GM21367 (cell line): ENCODE results near the gene OPHN1.
"Not testable (repeated sequence)": the region's sequence is repeated elsewhere in the genome, so short reads cannot be mapped to it uniquely, and the experiment has no call there.

Experiments
- ATAC-seq: cut with Tn5 transposase; IDR thresholded peaks from one replicate; pipeline ENCODE4 v1.9.1; 2021; ENCODE audit not compliant: unreplicated experiment

OPHN1 gene

GRCh38 chrX:68424719-68425118 is 8.6 kb downstream of the OPHN1 start:
- ATAC-seq, result no peak

- no peak for ATAC-seq
Observed at GRCh38 chrX:68422478-68422877, 10.8 kb downstream of the OPHN1 start.

- ATAC-seq, result no peak
Observed at GRCh38 chrX:68421636-68422035, 11.7 kb downstream of the OPHN1 start.

GRCh38 chrX:68420559-68420958 is 12.7 kb downstream of the OPHN1 start:
- ATAC-seq, result no peak

- ATAC-seq, result no peak
Observed at GRCh38 chrX:68419975-68420374, 13.3 kb downstream of the OPHN1 start.

GRCh38 chrX:68417651-68418050 is 15.6 kb downstream of the OPHN1 start:
- no peak for ATAC-seq

GRCh38 chrX:68416592-68416991 is 16.7 kb downstream of the OPHN1 start:
- ATAC-seq, result no peak

GRCh38 chrX:68415316-68415715 is 18.0 kb downstream of the OPHN1 start:
- ATAC-seq, result no peak

GRCh38 chrX:68413254-68413653 is 20.0 kb downstream of the OPHN1 start:
- ATAC-seq, result no peak

GRCh38 chrX:68411729-68412128 is 21.6 kb downstream of the OPHN1 start:
- ATAC-seq, result no peak

- ATAC-seq, result no peak
Observed at GRCh38 chrX:68409194-68409593, 24.1 kb downstream of the OPHN1 start.

GRCh38 chrX:68403522-68403921 is 29.8 kb downstream of the OPHN1 start:
- ATAC-seq, result no peak

GRCh38 chrX:68403038-68403437 is 30.3 kb downstream of the OPHN1 start:
- no peak for ATAC-seq

GRCh38 chrX:68402094-68402493 is 31.2 kb downstream of the OPHN1 start:
- ATAC-seq, result no peak

- ATAC-seq, result no peak
Observed at GRCh38 chrX:68398291-68398690, 35.0 kb downstream of the OPHN1 start.

GRCh38 chrX:68396953-68397352 is 36.3 kb downstream of the OPHN1 start:
- ATAC-seq, result no peak

GRCh38 chrX:68389419-68389960 is 43.8 kb downstream of the OPHN1 start:
- not testable (repeated sequence) for ATAC-seq

GRCh38 chrX:68387776-68388175 is 45.5 kb downstream of the OPHN1 start:
- ATAC-seq, result no peak

GRCh38 chrX:68383540-68383939 is 49.8 kb downstream of the OPHN1 start:
- no peak for ATAC-seq

- ATAC-seq, result not testable (repeated sequence)
Observed at GRCh38 chrX:68377579-68377978, 55.7 kb downstream of the OPHN1 start.

GRCh38 chrX:68376373-68376772 is 56.9 kb downstream of the OPHN1 start:
- no peak for ATAC-seq

GRCh38 chrX:68375803-68376202 is 57.5 kb downstream of the OPHN1 start:
- ATAC-seq, result no peak

GRCh38 chrX:68372665-68373064 is 60.6 kb downstream of the OPHN1 start:
- no peak for ATAC-seq

GRCh38 chrX:68369559-68369958 is 63.7 kb downstream of the OPHN1 start:
- no peak for ATAC-seq
